IMR-90 (cell line): Measurements from ENCODE around the gene MUC5B.

Source experiments
- CTCF ChIP-seq: conservative IDR thresholded peaks from 2 replicates; pipeline ENCODE4 v1.5.1; 2012; ENCODE audit warnings: mild to moderate bottlenecking, low read depth, low read length, improper control_type of control experiment
- POLR2A ChIP-seq: IDR thresholded peaks from 2 replicates; pipeline ENCODE4 v1.6.1; 2012; ENCODE audit warnings: mild to moderate bottlenecking, low read depth, low read length

GRCh38 chr11:1307163-1307870, 84.5 kb downstream of the MUC5B start:
- TF ChIP-seq POLR2A, result no peak
- TF ChIP-seq CTCF, result no peak
